H9 (cell line): Measurements from ENCODE around the gene PPFIBP1. TPM values are rescaled to one million over a fixed set of nuclear protein-coding genes. Genes with fewer than 3 reads are reported as not detected.
A peak's percentile ranks its signal among the peaks of the same experiment; 100 is the strongest.

Source experiments
- DNase-seq: peaks from one replicate; pipeline ENCODE4 v3.0.0-alpha.2; 2017
- H2AFZ ChIP-seq: one replicate; pipeline ENCODE4 v1.6.1; 2013; ENCODE audit warnings: mild to moderate bottlenecking, low read length, control low read depth, moderate library complexity
- H2AK5ac ChIP-seq: 2 replicates; pipeline ENCODE4 v1.6.1; 2013; ENCODE audit warnings: low read length, control low read depth, mixed read lengths; ENCODE audit not compliant: insufficient read length
- H2BK120ac ChIP-seq: one replicate; pipeline ENCODE4 v1.6.1; 2013; ENCODE audit warnings: low read depth, mild to moderate bottlenecking, low read length, control low read depth, inconsistent platforms; ENCODE audit not compliant: poor library complexity, severe bottlenecking
- H2BK12ac ChIP-seq: 2 replicates; pipeline ENCODE4 v1.6.1; 2013; ENCODE audit warnings: low read length, control low read depth, mixed read lengths, low read depth; ENCODE audit not compliant: insufficient read length
- H2BK15ac ChIP-seq: 2 replicates; pipeline ENCODE4 v1.6.1; 2013; ENCODE audit warnings: low read depth, low read length, control low read depth
- H2BK20ac ChIP-seq: one replicate; pipeline ENCODE4 v1.6.1; 2013; ENCODE audit warnings: low read depth, mild to moderate bottlenecking, low read length, control low read depth, inconsistent platforms; ENCODE audit not compliant: poor library complexity, severe bottlenecking
- H2BK5ac ChIP-seq: 2 replicates; pipeline ENCODE4 v1.6.1; 2013; ENCODE audit warnings: low read length, control low read depth, mixed read lengths; ENCODE audit not compliant: insufficient read length
- H3K14ac ChIP-seq: 2 replicates; pipeline ENCODE4 v1.6.1; 2013; ENCODE audit warnings: low read length, control low read depth; ENCODE audit not compliant: insufficient read depth
- H3K18ac ChIP-seq: 2 replicates; pipeline ENCODE4 v1.6.1; 2013; ENCODE audit warnings: low read depth, mild to moderate bottlenecking, mixed read lengths, low read length, control low read depth; ENCODE audit not compliant: insufficient read length
- H3K23ac ChIP-seq: 2 replicates; pipeline ENCODE4 v1.6.1; 2013; ENCODE audit warnings: low read length, control low read depth, mixed read lengths, low read depth; ENCODE audit not compliant: insufficient read length
- H3K23me2 ChIP-seq: 2 replicates; pipeline ENCODE4 v1.6.1; 2013; ENCODE audit warnings: low read depth, mild to moderate bottlenecking, mixed read lengths, low read length, control low read depth; ENCODE audit not compliant: insufficient read length, poor library complexity, severe bottlenecking
- H3K27ac ChIP-seq: 2 replicates; pipeline ENCODE4 v1.5.1; 2013; ENCODE audit warnings: low read length, control low read depth, mixed read lengths, low read depth; ENCODE audit not compliant: insufficient read length
- H3K27me3 ChIP-seq: 2 replicates; pipeline ENCODE4 v1.6.1; 2013; ENCODE audit warnings: low read length, control low read depth, inconsistent platforms; ENCODE audit not compliant: insufficient read depth
- H3K4ac ChIP-seq: 2 replicates; pipeline ENCODE4 v1.6.1; 2013; ENCODE audit warnings: low read depth, mild to moderate bottlenecking, control low read depth, inconsistent platforms, low read length, moderate library complexity
- H3K4me1 ChIP-seq: 2 replicates; pipeline ENCODE4 v1.6.1; 2013; ENCODE audit warnings: low read length, control low read depth, inconsistent platforms; ENCODE audit not compliant: insufficient read depth
- H3K4me2 ChIP-seq: 2 replicates; pipeline ENCODE4 v1.6.1; 2013; ENCODE audit warnings: low read length, control low read depth, mixed read lengths; ENCODE audit not compliant: insufficient read length, insufficient read depth
- H3K56ac ChIP-seq: 2 replicates; pipeline ENCODE4 v1.6.1; 2013; ENCODE audit warnings: low read depth, mild to moderate bottlenecking, mixed read lengths, low read length, control low read depth; ENCODE audit not compliant: insufficient read length
- H3K79me1 ChIP-seq: 2 replicates; pipeline ENCODE4 v1.6.1; 2013; ENCODE audit warnings: low read depth, mild to moderate bottlenecking, moderate library complexity, low read length, control low read depth, inconsistent platforms; ENCODE audit not compliant: insufficient read depth, poor library complexity, severe bottlenecking
- H3K79me2 ChIP-seq: 2 replicates; pipeline ENCODE4 v1.6.1; 2013; ENCODE audit warnings: low read length, control low read depth, inconsistent platforms; ENCODE audit not compliant: insufficient read depth
- H3K9ac ChIP-seq: 2 replicates; pipeline ENCODE4 v1.6.1; 2013; ENCODE audit warnings: low read length, control low read depth, mixed read lengths; ENCODE audit not compliant: insufficient read length; ENCODE audit errors: extremely low read depth
- H3K9me3 ChIP-seq: one replicate; pipeline ENCODE4 v1.6.1; 2013; ENCODE audit warnings: low read depth, low read length, inconsistent platforms; ENCODE audit not compliant: control insufficient read depth
- H3T11ph ChIP-seq: one replicate; pipeline ENCODE4 v1.6.1; 2013; ENCODE audit warnings: mild to moderate bottlenecking, low read length, control low read depth, inconsistent platforms
- H4K20me1 ChIP-seq: one replicate; pipeline ENCODE4 v1.6.1; 2013; ENCODE audit not compliant: control insufficient read depth, insufficient read length, insufficient read depth
- H4K5ac ChIP-seq: 2 replicates; pipeline ENCODE4 v1.6.1; 2013; ENCODE audit warnings: low read depth, mild to moderate bottlenecking, mixed read lengths, low read length, control low read depth; ENCODE audit not compliant: insufficient read length
- H4K8ac ChIP-seq: replicated peaks from 2 replicates; pipeline ENCODE4 v1.6.1; 2013; ENCODE audit warnings: low read length, control low read depth, mixed read lengths, low read depth; ENCODE audit not compliant: insufficient read length
- H4K91ac ChIP-seq: 2 replicates; pipeline ENCODE4 v1.6.1; 2013; ENCODE audit warnings: low read depth, mild to moderate bottlenecking, moderate library complexity, mixed read lengths, low read length, control low read depth; ENCODE audit not compliant: insufficient read length
- H3K27ac Mint-ChIP-seq, 3 experiments: 2 replicates in 2 of 3; 3 replicates in 1 of 3; pipeline ENCODE4 v1.8.0; 2020 to 2021; ENCODE audit warnings: mixed read lengths in 3 of 3, mild to moderate bottlenecking in 1 of 3, moderate library complexity in 1 of 3
- H3K27me3 Mint-ChIP-seq: 2 replicates; pipeline ENCODE4 v1.8.0; 2021; ENCODE audit warnings: low read depth, mild to moderate bottlenecking, moderate library complexity, mixed read lengths
- H3K36me3 Mint-ChIP-seq, 3 experiments: 2 replicates in 2 of 3; 3 replicates in 1 of 3; pipeline ENCODE4 v1.8.0; 2020 to 2021; ENCODE audit warnings: low read depth in 3 of 3, mixed read lengths in 3 of 3; ENCODE audit not compliant: insufficient read depth in 1 of 3
- H3K4me1 Mint-ChIP-seq, 2 experiments: 2 replicates each; pipeline ENCODE4 v1.8.0; 2020; ENCODE audit warnings: mixed read lengths in 2 of 2
- H3K4me3 Mint-ChIP-seq, 2 experiments: 2 replicates in 1 of 2; 3 replicates in 1 of 2; pipeline ENCODE4 v1.8.0; 2020 to 2021; ENCODE audit warnings: mild to moderate bottlenecking in 2 of 2, mixed read lengths in 2 of 2, moderate library complexity in 1 of 2
- H3K9me3 Mint-ChIP-seq, 2 experiments: 2 replicates in 1 of 2; 3 replicates in 1 of 2; pipeline ENCODE4 v1.8.0; 2020; ENCODE audit warnings: mild to moderate bottlenecking in 2 of 2, mixed read lengths in 2 of 2, moderate library complexity in 1 of 2
- WGBS: extraction: QIAGEN DNeasy Blood & Tissue Kit; methylation state at CpG from one replicate; pipeline ENCODE4 v1.1.7; 2013; ENCODE audit warnings: missing lambda C conversion rate, low lambda C conversion rate, mixed read lengths; ENCODE audit not compliant: insufficient read length; ENCODE audit errors: extremely low coverage; 5-methylcytosine and 5-hydroxymethylcytosine counted together
- total RNA-seq: library from RNA; stranded (reverse); gene quantifications from 2 replicates; pipeline ENCODE4 v1.2.1, GENCODE V29; 2021
- TF ChIP-seq, protein P1 (sequence below): fragments of 200-600 bp; sonication (generic); conservative IDR thresholded peaks from 3 replicates; pipeline ENCODE4 v1.8.0; 2021; ENCODE audit warnings: antibody characterized with exemption, mild to moderate bottlenecking

PPFIBP1 gene
- total RNA-seq, 1 experiment from 2014 or later: 29.2 TPM

DNA sequence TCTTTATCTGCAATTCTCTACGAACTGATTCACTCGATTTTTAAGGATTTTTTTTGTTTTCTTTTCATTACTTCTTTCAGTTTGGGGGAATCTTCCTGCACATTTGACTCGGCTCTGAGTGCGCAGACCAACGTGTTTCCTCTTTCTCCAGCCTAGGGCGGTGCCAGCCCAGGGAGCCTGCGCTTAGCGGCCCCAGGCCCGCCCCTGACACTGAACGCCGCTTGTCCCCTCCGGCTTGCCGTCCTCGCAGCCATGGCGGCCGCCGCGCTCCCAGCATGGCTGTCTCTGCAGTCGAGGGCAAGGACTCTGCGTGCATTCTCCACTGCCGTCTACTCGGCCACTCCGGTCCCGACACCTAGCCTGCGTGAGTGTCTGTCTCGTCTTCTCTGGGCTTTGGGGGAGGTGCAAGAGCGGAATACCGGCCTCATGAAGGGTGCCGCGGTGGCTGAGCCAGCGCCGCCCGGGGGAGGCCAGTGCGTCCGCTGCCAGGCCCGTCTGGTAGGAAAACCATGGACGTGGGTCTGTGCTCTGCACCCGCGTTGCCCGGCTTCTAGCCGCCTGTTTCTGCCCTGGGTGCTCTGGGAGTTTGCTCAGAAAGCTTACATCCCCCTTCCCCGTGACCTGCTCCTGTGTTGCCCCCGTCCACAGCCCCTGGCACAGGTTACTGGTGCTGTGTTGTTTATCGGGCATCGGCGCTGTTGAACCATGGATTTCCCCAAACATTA is 186.7 kb downstream of the PPFIBP1 start, which contains the start of gene MRPS35:
Gene MRPS35, plus strand, starts transcription at position 241 of the 725 bp plus-strand sequence. Its CDS starts 12 bp downstream, at position 253.
- H4K5ac ChIP-seq: no peak within 1 kb of the TSS
- no peak within 1 kb of the TSS for H4K91ac ChIP-seq
- peaks cover 5% of the 10 kb centered on the region for H3K23me2 ChIP-seq
- WGBS: no CpG with 5 or more reads among the region's 46 CpGs
- peaks cover 7 to 22% (median 8%) of the 10 kb centered on the region in 3 experiments; a peak in 6 of 7 replicates for H3K36me3 Mint-ChIP-seq
- H2BK12ac ChIP-seq: no peak within 1 kb of the TSS
- peak within 1 kb of the TSS; percentile 97 for H3K4me2 ChIP-seq
- peak within 1 kb of the TSS; percentile 98 for H3K14ac ChIP-seq
- H3K18ac ChIP-seq: peak within 1 kb of the TSS; percentile 98
- peaks cover 10% of the 10 kb centered on the region; the same call in 1 of the 2 replicates for H3K79me2 ChIP-seq
- peak within 1 kb of the TSS; percentile 77 for H2BK5ac ChIP-seq
- H3K27me3 ChIP-seq: no peaks in the 10 kb centered on the region
- no peaks in the 10 kb centered on the region for H4K20me1 ChIP-seq
- H2BK20ac ChIP-seq: no peak within 1 kb of the TSS
- H3K27me3 Mint-ChIP-seq: no peaks in the 10 kb centered on the region; the same call in none of the 2 replicates
- H3K4ac ChIP-seq: no peak within 1 kb of the TSS
- H3K79me1 ChIP-seq: peaks cover 11% of the 10 kb centered on the region
- H3K4me1 Mint-ChIP-seq: peaks cover 15 to 19% of the 10 kb centered on the region in 2 experiments
- H3K9ac ChIP-seq: peak within 1 kb of the TSS; percentile 95
- peak within 1 kb of the TSS; percentile 91 to 98 (median 95) for H3K27ac Mint-ChIP-seq
- H3K4me1 ChIP-seq: no peaks in the 10 kb centered on the region
- peak within 1 kb of the TSS; percentile 78 for H3K56ac ChIP-seq
- H3K27ac ChIP-seq: no peak within 1 kb of the TSS
- DNase-seq: peak; percentile 91
- peaks cover 0 to 6% of the 10 kb centered on the region in 2 experiments; a peak in 1 of 5 replicates for H3K9me3 Mint-ChIP-seq
- no peak within 1 kb of the TSS for H2BK120ac ChIP-seq
- no peak within 1 kb of the TSS for H2BK15ac ChIP-seq
- peak within 1 kb of the TSS; percentile 93 to 95 for H3K4me3 Mint-ChIP-seq
- TF ChIP-seq, protein P1, sequence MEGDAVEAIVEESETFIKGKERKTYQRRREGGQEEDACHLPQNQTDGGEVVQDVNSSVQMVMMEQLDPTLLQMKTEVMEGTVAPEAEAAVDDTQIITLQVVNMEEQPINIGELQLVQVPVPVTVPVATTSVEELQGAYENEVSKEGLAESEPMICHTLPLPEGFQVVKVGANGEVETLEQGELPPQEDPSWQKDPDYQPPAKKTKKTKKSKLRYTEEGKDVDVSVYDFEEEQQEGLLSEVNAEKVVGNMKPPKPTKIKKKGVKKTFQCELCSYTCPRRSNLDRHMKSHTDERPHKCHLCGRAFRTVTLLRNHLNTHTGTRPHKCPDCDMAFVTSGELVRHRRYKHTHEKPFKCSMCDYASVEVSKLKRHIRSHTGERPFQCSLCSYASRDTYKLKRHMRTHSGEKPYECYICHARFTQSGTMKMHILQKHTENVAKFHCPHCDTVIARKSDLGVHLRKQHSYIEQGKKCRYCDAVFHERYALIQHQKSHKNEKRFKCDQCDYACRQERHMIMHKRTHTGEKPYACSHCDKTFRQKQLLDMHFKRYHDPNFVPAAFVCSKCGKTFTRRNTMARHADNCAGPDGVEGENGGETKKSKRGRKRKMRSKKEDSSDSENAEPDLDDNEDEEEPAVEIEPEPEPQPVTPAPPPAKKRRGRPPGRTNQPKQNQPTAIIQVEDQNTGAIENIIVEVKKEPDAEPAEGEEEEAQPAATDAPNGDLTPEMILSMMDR: no peak
- H4K8ac ChIP-seq: peak within 1 kb of the TSS; percentile 46
- H3T11ph ChIP-seq: no peak within 1 kb of the TSS
- H2AFZ ChIP-seq: peak within 1 kb of the TSS; percentile 53
- no peaks in the 10 kb centered on the region for H3K9me3 ChIP-seq
- H2AK5ac ChIP-seq: no peak within 1 kb of the TSS
- H3K23ac ChIP-seq: no peak within 1 kb of the TSS
